HG03159 (cell line): ENCODE measurements around the gene S100PBP.

ENCODE experiments used
- ATAC-seq: cut with Tn5 transposase; IDR thresholded peaks from one replicate; pipeline ENCODE4 v1.9.1; 2021; ENCODE audit warnings: mild to moderate bottlenecking, moderate library complexity; ENCODE audit not compliant: unreplicated experiment

S100PBP gene

DNA sequence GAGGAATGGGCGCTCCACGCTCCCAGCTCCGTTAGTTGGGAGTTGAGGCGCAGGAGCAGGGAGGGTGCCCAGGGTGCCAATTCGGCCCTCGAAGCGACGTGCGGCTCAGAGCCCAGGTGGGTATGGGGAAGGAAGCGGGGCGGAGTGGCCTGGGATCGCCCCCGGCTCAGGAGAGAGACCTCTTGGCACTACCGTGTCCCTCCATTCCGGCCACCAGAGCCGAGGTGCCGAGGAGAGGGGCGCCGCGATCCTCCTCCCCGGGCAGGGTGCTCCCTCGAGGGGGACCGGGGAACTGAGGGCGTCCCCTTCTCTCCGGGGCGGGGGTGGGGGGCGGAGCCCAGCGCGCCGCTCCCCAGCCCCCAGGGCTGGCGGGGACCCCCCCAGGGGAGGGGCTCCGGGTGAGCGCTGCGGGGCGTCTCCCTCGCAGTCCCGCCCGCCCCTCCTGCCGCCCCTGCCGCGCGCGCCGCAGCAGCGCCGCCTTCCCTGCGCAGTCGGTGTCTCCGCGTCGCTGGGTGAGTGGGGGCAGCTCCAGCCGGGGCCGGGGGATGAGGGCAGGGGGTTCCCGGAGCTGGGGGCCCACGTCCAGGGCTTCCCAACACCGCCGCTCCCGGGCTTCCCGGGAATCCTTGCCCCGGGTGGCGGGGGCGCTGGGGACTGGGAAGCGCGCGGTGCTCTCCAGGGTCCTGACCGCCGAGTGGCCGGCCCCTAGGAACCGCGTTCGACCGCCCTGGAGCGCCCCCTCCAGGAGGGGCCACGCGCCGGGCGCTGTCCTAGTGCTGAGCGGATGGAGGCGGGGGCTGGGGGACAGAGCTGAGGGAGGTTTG lies 68.8 kb downstream of the S100PBP start, which contains the start of gene HPCA:
TSS of gene HPCA (plus strand) at position 488 of the 824 bp plus-strand sequence. CDS start 2,408 bp downstream, outside the sequence.
- no peak for ATAC-seq

DNA sequence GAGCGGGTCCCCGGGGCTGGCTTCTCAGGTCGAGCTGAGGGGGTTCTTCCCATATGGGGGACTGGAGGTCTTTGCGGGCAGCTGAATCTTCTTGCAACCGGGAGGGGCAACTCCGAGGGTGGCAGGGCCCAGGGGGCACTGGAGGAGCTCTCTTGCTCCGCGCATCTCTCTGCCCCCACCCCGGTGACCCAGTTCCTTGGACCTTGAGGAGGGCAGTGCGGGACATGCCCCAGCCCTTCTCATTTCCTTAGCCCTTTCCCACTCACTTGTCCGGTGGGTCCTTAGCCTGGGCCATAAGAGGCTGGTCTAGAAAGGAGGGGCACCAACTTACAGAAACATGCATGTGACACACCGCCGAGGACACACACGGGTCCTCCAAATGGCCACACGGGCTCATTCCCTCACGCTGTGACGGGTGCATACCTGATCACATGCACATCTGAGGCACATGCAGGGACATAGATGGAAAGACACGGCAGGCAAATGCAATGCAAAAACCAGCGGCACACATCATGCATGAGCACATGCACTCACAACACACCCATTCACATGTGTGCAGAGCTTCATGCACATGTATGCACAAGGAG lies 69.5 kb downstream of the S100PBP start:
- ATAC-seq = no peak

DNA sequence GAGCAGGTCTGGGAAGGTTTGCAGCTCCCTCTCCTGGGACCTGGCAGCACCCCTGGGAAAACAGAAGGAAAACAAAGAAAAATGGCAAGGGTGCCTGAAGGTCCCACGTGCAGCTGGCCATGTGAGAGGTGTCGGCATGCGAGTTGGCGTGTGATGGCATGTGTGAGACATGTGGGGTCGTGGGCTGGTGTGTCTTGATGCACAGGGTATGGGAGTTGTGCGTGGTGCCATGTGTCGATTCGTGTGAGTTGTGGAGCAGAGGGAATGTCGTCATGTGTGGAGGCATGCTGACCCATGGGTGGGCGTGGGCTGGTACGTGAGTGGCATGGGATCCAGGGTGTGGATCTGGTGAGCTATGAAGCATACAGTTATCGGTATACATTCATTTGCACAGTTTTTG lies 70.2 kb downstream of the S100PBP start:
- no peak for ATAC-seq

DNA sequence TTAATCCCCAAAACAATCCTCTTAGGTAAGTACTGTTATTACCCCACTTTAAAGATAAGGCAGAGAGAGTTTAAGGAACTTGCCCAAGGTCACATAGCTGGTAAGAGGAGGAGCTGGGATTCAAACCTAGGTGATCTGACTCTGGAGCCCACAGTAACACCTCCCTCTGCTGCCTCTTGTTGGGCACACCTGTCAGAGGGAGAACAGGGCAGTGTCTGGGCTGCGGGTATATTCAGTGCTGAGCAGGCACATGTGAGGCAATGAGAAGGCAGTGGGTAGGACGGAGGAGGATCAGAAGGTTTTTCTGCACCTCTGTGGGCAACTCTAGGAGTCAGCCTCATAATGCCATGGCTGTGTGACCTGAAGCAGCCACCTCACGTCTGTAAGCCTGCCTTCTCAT lies 70.7 kb downstream of the S100PBP start:
- ATAC-seq = no peak

DNA sequence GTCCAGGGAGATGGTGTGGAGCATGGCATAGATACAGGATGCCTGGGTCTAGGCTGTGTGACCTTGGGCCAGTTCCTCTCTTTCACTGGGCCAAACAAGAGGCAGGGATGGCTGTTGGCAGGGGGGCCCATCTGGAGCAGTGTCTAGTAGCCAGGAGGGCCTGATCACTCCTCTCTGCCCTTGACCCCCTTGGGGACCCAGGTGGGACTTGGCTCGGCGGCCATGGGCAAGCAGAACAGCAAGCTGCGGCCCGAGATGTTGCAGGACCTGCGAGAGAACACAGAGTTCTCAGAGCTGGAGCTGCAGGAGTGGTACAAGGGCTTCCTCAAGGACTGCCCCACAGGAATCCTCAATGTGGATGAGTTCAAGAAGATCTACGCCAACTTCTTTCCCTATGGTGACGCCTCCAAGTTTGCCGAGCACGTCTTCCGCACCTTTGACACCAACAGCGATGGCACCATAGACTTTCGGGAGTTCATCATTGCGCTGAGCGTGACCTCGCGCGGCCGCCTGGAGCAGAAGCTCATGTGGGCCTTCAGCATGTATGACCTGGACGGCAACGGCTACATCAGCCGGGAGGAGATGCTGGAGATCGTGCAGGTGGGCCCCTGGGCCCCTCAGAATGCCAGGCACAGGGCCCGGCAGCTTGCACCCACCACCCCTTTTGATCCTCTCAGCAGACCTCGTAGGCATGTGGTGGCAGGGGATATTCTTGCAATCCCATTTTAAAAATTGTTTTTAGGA lies 71.4 kb downstream of the S100PBP start:
- ATAC-seq = no peak

DNA sequence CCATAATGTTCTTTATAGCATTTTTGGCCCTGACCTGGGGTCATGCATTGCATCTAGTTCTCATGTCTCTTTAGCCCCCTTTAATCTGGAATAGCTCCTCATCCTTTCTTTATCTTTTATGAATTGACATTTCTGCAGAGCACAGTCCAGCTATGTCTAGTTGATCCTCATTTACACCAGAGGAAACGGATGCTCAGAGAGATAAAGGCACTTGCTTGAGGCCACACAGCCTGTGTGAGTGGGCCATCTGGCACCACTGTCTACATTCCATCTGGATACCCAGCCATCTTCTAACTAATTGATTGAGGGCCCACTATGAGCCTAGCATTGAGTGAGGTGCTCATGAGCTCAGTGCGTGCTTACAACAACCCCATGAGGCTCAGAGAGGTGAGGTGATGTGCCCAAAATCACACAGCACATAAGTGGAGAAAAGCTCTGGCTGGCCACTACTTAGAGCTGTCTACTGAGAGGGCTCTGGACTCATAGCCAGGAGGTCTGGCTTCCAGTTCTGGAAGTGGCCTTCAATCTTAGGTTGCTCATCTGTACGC lies 72.4 kb downstream of the S100PBP start:
- no peak for ATAC-seq

DNA sequence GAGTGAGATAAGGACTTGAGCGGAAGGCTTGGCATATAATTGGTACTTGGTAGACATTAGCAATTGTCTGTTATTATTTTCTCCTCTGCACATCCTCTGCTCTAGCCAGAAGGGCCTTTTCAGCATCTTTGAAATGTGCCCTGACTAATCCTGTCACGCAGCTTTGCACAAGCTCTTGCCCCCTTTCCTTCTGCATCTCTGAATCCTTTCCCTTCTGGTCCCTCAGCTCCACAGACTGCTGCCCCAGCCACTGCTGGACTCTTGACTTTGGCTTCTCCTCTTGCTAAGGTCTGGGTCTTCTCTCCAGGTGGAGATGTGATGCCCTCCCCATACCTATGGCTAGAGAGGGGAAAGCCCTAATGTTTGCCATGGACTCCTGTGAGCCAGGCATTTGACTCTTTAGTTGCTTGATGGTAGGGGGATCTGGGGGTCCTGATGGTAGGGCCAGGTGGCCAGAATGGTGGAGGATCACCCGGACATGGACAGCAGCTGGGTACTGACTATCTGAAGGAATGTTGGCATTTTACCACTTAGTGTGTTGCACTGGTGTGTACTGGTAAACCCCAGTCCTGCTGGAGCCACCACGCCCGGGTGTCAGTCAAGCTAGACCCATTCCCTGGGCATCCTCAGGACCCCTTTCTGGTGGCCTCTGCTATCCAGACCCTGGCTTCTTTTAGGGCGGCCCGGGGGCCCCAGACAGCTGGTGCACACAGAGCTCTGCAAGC lies 73.2 kb downstream of the S100PBP start:
- ATAC-seq = no peak

DNA sequence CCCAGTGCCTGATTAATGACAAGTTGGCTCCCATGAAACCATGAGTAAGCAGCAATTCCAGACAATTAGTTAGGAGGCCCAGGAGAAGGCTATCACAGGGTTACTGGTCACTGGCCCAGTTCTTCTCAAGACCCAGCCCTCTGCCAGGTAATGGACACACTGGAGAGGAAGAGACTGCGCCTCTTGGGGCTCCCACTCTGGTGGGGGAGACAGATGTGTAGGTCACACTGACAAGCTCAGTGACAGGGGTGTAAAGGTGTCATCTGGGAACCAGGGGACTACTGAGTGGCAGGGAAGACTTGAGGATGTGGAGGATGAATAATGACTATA lies 73.8 kb downstream of the S100PBP start:
- no peak for ATAC-seq

DNA sequence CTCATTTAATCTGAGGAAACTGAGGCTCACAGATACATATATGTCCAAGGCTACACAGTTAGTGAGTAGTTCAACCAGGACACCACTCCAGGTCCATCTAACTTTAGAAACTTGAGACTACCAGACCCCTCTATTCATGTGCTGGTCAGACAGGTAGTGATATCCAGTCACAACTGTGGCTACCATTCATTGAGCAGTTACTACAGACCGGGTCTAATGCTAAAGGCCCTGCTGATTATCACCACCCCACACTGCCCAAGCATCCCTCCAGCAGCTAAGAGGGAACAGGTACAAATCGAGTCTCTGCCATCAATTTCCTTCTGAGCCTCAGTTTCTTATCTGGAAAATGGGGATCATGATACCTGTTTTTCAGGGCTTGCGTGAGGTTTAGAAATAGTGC lies 74.2 kb downstream of the S100PBP start:
- ATAC-seq = no peak

DNA sequence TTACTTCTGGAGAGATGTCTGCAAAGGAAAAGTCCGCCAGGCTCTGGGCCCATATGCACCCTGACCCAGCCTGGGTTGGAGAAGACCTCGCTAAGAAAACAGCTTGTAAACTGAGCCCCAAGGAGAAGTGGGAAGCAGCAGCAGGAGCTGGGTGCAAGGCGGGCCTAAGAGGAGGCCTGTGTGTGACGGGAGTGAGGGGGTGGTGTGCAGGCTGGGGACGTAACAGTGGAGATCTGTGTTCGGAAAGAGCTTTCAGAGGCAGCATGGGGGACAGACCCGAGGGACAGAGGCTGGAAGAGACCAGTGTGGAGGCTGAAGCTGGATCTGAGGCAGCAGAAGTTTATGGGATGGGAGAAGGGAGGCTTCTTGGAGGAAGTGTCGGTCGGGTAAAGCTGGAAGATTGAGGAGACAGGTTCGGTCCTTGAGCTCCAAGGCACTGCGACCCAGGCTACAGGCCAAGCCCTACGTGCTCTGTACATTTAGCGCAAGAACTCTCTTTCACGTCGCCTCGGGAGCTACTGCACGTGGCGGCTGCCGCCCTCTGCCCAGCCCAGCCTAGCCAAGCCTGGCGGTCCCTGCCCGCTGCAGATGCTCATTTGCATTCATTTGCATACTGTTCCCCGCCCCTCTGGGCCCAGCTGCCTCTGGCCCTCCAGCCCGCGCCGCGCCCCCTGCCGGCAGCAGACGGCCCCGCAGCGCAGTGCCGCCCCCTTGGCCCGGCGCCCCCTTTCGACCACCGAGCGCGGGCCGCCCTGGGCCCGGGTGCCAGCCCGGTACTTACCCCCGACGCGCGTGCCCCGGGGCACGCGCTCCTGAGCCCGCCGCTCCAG lies 75.1 kb downstream of the S100PBP start:
- no peak for ATAC-seq

DNA sequence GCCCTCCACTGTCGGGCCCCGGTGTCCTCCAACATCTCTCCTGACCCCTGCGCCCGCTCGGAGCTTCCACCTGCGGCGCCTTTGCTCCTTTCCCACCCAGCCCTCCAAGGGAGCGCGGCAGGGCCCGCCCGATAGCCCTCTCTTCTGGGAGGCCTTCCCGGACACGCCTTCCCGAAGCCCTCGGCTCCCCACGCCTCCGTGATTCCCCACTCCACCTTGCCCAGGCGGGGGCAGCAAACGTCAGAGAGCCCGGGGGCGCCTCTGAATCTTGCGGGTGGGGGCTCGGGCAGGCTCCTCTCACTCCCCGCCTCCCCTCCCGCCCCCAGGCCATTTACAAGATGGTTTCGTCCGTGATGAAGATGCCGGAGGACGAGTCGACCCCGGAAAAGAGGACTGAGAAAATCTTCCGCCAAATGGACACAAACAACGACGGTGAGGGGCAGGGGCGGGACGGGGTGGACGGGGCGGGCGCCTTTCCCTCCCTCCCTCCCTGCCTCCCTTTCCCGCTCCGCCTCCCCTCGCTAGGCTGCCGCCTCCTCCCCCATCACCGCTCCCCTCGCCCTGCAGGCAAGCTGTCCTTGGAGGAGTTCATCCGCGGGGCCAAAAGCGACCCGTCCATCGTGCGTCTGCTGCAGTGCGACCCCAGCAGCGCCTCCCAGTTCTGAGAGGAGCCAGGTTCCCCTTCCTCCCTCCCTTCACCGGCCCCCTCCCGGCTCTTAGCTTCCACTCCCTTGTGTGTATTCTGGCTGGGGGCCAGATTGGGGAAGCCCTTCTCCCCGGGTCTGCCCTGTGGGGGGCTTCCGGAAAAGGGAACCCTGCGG lies 76.0 kb downstream of the S100PBP start:
- no peak for ATAC-seq

DNA sequence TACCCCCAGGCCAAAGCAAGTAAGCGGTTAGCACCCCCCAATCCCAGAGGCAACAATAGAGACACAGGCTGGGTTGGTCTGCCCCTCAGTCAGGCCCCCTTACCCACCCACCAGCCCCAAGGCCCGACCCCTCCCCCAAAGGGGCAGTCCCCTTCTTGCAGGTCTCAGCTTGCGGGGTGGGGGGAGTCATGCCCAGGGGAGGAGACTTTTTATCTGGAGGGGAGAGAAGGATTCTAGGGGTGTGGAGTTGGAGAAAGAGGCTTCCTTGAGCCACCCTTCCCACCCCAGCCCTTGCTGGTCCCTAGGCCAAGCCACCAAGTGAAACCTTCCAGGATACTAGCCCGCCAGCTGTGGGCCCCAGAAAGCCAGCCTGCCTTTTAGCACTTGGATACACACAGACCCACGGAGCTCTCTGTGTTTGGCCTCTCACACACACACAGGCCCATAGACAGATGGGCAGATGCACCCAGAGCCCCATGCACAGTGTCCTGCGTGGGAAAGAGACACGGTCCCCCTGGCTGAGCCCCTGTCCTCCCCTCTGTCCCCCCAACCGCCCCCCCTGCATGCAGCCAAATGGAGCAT lies 76.7 kb downstream of the S100PBP start:
- no peak for ATAC-seq

DNA sequence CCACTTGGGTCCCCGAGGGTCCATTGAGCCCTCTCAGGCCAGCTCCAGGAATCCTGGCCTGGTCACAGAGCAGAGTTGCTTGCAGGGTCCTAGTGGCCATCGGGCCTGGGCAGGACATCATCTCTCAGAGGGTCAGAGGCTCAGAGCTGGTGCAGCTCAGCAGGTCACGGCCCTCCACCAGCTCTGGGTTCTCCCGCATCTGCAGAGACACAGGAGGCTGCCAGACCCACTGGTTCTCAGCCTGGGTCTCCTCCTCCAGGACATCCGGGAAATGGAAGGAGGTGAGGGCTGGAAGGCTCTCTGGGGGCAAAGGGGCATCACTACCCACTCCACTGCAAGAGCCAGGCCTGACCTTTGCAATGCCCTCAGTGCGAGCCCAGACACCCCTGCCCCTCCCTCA lies 77.2 kb downstream of the S100PBP start:
- ATAC-seq = no peak

DNA sequence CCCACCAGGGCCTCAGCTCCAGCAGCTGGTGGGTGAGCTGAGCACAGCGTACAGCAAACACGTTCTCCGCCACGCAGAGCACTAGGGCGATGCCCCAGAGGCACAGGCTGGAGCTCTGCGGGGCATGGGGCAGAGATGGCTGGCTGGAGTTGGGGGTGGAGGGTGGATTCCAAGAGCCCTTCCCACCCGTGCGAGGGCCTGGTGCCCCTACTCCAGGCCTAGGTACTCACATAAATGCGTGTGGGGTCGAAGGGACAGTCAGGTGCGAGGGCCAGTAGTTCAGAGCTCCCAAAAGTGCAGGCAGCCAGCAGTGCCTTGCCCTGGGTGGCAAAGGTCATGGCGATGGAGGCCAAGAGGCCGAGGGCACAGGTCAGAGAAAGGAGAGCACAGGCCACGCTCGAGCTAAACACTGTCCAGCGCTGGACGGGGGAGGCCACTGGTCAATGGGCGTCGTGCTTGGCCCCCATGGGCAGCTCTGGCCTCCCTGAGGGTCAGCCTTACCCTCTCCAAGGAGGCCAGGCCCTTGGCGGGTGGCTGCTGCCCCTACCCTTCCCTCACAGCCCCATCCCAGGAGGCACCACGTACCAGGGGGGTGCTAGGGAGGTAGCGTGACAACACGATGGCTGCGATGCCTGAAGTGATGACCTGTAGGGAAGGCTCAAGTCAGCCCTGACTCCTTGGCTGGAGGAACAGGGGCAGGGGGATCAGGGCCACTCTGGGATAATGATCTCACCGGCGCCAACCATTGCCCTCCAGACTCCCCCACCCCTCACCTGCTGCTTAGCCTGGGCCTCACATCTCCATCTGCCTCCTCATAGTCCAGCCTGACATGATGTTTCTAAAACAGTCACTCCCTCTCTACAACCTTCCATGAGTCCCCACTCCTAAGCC lies 78.1 kb downstream of the S100PBP start:
- ATAC-seq = no peak

DNA sequence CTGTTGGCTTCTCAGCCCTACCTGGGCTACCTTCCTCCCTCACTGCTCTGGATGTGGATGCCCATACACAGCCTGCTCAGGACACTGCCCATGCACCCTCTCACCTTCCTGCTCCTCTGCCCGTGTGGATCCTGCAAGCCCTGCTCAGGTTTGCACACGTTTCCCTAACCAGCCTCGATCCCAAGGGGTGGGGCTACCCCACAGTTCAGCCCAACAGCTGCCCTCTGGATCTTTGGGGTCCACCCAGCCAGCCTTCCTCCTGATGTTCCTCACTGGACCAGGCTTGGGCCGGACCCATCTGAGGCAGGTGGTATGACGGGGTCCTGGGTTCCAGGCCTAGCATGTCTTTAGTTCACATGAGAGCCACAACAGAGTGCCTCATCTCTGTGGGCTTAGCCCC lies 79.0 kb downstream of the S100PBP start:
- ATAC-seq = no peak

DNA sequence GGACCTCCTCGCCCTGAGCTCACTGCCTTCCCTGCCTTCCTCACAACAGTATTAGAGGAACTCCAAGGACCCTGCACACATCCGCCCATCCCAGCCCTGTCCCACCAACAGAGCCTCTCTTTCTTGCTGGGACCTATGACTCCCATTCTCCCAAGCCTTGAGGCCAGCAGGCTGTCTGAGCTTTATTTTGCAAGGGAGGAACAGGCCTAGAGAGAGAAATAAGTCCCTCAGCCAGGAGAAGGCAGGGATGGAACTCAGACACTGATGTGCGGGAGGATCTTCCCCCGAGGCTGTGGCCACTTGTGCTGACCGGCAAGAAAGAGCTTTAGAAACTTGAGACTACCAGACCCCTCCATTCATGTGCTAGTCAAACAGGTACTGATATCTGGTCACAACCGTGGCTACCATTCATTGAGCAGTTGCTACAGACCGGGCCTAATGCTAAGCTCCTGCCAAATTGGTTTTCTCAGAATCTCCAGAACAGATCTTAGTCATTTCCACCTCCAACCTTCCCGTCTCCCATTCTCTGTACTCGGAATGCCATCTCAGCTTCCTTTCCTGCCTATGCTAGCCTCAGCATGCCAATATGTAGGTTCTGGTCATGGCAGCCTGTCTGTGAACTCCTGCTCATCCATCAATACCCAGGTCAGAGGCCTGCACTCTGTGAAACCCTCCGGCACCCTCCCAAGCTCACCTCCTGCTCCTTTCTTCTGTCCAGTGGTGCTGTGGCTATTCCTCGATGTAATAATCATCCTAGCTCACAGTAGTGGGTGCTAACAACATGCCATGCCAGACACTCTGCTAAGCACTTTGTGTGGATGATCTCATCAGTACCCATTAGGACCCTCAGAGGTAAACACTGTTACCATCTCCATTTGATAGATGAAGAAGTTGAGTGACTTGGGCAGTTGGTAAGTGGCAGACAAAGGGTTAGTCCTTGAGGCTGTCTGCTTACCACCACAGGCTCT lies 79.9 kb downstream of the S100PBP start:
- no peak for ATAC-seq

DNA sequence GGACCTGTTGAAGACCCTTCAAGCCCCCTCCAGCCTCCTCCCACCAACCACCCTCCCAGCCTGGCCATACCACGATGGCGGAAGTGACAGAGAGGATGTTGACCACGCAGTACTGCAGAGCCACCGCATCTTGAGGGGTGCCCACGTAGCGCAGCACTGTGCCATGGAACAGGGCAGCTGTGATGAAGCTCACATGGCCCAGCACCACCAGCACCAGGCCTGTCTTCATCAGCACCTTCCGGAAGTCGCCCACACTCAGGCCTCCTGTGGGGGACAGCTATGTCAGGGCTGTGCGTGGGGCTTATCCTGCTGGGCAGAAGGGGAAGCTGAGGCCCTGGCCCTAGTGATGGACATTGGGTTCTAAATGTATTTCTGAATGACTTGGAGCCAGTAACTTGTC lies 80.6 kb downstream of the S100PBP start:
- ATAC-seq = no peak
